Stimulated activated CD4-positive, alpha-beta T cell treated with anti-CD3 and anti-CD28 coated beads, Interleukin-12 subunit alpha, Interleukin-12 subunit beta, amount 100 ng/mL, for 24 hours (primary cell): Measurements from ENCODE around the gene KANK2.

Source experiments
- DNase-seq, 2 experiments: peaks; one replicate each; pipeline ENCODE4 v3.0.0-alpha.2; 2020; ENCODE audit warnings: low read depth in 2 of 2

The KANK2 gene

GRCh38 chr19:11197291-11198174, at the start of gene KANK2:
KANK2 (minus strand) TSS chr19:11197545; CDS start chr19:11194511, 3,034 bp downstream.
- DNase-seq: peak; percentile 55 to 63

- no peak for DNase-seq
Observed at GRCh38 chr19:11246941-11247340, 49.6 kb upstream of the KANK2 start.

- DNase-seq: no peak
Observed at GRCh38 chr19:11244846-11245589, 47.7 kb upstream of the KANK2 start.

DNA sequence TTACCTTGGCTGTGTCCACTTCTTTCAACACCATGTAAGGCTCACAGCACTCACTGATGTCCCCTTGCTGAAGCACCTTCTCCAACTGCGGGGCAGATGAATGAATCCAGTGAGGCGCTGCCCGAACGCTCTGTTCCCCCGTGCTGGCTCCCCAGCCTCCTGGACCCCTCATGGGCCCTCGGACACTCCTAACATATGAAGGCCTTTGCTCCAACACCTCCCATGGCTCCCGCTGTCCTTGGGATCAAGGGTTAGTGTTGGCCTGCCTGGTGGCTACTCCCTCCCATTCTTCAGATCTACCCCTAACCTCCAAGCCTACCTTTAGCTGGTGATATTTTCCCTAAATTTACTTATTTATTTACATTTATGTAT, 46.4 kb upstream of the KANK2 start:
- no peak for DNase-seq

DNA sequence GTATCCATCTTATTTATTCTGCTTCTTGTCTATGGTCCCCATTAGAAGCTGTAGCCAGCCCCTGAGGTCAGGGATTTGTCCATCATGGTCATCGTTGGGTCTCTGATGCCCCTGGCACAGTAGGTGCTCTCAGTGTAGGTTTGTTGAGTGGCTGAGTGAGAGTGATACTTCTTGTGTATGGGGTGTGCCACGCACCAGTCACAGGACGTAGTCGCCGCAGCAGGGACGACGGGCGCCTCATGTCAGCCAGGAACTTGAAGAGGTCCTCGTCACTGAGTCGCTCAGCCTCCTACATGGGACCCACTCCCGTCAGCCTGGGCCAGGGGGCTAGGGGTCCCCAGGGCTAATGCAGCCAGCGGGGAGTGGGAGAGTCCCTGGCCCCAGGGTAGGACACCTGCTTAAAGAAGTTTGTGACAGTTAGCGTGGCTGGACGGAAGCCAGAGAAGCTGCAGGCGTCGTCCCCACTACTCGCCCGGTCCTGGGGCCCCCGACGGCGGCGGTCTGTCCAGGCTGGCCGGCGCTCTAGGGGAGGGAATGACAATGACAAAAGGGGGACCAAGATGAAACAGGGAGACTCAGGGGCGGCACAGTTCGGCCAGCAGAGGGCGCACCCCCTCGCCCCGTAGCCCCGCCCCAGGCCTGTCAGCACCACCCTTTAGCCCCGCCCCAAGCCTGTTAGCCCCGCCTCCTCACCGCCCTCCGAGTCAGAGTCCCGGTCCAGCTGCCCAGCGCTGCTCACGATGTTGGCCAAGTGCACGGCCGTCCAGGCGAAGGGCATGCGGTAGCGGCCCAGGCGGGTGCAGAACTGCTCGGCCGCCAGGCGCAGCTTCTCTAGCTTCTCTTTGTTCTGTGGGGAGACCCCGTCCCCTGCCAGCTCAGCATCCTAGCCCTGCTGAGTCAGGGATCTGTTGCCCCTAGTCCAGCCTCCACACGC, 45.8 kb upstream of the KANK2 start:
- peak; percentile 73 to 94 for DNase-seq

- no peak for DNase-seq
Observed at GRCh38 chr19:11242025-11242424, 44.7 kb upstream of the KANK2 start.

GRCh38 chr19:11240008-11240444, 42.7 kb upstream of the KANK2 start:
- no peak for DNase-seq

DNA sequence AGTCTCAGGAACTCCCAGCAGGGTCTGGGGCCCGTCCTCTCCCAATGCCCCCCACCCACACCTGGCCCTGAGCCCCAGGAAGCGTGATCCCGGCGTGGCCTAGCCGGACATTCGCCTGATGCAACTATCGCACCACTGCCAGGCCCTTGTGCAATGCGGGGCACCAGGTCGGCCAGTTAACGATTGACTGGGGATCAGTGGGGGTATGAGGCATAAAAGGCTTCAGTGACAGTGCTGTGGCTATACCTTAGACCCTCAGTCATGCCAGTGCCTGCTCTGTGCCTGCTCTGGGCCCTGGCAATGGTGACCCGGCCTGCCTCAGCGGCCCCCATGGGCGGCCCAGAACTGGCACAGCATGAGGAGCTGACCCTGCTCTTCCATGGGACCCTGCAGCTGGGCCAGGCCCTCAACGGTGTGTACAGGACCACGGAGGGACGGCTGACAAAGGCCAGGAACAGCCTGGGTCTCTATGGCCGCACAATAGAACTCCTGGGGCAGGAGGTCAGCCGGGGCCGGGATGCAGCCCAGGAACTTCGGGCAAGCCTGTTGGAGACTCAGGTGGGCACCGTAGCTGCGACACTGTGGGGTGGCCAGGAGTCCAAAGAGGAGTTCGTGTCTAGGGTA, 42.1 kb upstream of the KANK2 start, which contains the start of gene ANGPTL8:
ANGPTL8 (plus strand) TSS at position 243 of the 624 bp plus-strand sequence; CDS start at position 262, 19 bp downstream.
- DNase-seq: no peak

GRCh38 chr19:11238781-11239376, 41.5 kb upstream of the KANK2 start:
- DNase-seq: no peak

GRCh38 chr19:11238041-11238440, 40.7 kb upstream of the KANK2 start:
- DNase-seq: no peak

DNA sequence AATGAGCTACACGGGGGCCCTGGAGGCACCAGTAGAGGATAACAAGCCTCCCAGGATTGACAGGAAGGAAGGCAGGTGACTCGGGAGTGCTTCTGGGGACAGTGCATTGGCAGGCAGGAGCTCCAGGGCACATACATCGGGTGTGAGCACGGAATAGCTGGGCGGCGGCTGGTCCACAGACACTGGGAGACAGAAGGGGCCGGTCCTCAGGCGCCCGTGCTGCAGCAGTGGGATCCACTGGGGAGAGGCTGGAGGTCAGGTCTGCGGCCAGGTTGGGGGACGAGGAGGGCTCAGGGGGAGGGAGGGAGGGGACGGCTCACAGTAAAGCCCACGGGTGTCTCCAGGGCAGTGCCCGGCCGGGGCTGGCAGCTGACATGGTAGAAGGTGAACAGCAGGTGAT, 40.0 kb upstream of the KANK2 start:
- DNase-seq: no peak

GRCh38 chr19:11236324-11237301, 39.3 kb upstream of the KANK2 start:
- DNase-seq: no peak

- no peak for DNase-seq
Observed at GRCh38 chr19:11234486-11235075, 37.2 kb upstream of the KANK2 start.

DNA sequence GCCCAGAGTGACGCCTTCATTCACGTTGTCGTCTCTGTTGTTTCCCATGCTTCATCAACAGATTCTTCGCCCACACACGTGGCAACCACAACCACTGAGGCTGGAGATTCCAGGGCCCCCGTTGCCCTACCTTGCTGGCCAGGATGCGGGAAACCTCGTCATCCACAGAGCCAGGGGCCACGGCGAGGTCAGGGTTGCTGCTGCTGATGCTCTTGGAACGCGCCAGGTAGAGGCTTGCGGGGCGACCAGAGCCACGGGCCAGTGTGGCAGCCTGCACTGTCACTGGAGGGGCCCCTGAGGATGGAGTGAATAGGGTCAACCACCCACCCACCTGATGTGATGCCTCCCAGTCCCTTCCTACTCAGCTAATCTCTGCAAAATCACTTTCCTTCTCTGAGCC, 35.7 kb upstream of the KANK2 start:
- no peak for DNase-seq

DNA sequence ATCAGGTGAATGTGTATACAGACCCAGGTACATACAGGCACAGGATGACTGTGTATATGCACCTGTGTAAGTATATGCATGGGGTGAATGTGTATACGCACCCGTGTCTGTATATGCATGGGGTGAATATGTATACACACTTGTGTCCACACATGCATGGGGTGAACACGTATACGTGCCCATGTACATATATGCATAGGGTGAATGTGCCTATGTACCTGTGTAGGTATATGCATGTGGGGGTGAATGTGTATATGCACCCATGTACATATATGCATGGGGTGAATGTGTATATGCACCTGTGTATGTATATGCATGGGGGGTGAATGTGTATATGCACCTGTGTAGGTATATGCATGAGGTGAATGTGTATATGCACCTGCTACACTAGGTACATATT, 35.2 kb upstream of the KANK2 start:
- no peak for DNase-seq

GRCh38 chr19:11230621-11231386, 33.5 kb upstream of the KANK2 start:
- DNase-seq: no peak

GRCh38 chr19:11227195-11227886, 30.0 kb upstream of the KANK2 start:
- peak in 1 of 2 experiments; percentile 8 for DNase-seq

DNA sequence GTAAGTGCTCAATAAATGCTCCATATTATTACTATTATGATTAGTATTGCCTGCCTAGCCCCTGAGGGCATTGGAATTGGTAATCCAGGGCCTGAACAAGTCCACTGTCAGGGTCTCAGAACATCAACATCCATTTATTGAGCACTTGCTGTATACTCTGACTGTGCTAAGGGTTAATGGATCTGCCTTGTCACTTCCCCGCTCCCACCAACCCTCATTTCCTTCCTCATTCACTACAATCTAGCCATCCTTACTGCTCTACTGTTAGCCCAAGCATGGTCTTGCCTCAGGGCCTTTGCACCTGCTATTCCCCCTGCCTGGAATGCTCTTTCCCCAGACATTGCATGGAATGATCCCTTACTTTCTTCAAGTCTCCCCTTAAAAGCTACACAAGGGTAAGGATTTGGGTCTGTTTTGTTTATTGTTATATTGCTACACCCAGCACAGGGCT, 29.4 kb upstream of the KANK2 start:
- DNase-seq: no peak
